ENCODE data around the gene BCAP29. TPM values are rescaled to one million over a fixed set of nuclear protein-coding genes. Genes with fewer than 3 reads are reported as not detected.

The BCAP29 gene
- total RNA-seq, 1 donor from 2014 or later = 103 TPM

GRCh38 chr7:107551936-107552335, 28.1 kb upstream of the BCAP29 start:
- no peaks in the 10 kb centered on the region for H3K27me3 ChIP-seq
- no peaks in the 10 kb centered on the region for H3F3A ChIP-seq (ENCODE audit: low read depth)
- peaks cover 15% of the 10 kb centered on the region for H3K36me3 ChIP-seq
- H3K4me2 ChIP-seq = no peak overlapping the region
- no peaks in the 10 kb centered on the region for H4K20me1 ChIP-seq (ENCODE audit: low read depth)
- H3K4me1 ChIP-seq = no peaks in the 10 kb centered on the region
- no peak for TF ChIP-seq EZH2 (IDR thresholded peaks at IDR 0.05)
- no peak for TF ChIP-seq CTCF (IDR thresholded peaks at IDR 0.05)
- no peak for TF ChIP-seq EZH2phosphoT487 (IDR thresholded peaks at IDR 0.05)
- no peak overlapping the region for H3K27ac ChIP-seq
- no peaks in the 10 kb centered on the region for H3K9me3 ChIP-seq (ENCODE audit: low read depth)
- no peaks in the 10 kb centered on the region for H3K9me3 Mint-ChIP-seq
- H3K36me3 Mint-ChIP-seq = peaks cover 27% of the 10 kb centered on the region
- no peaks in the 10 kb centered on the region for H3K4me1 Mint-ChIP-seq
- no peak overlapping the region for H2AFZ ChIP-seq (replicated peaks)
- H3K9ac ChIP-seq = no peak overlapping the region
- no peak for DNase-seq (ENCODE audit: low spot score)
- peaks cover 19% of the 10 kb centered on the region for H3K79me2 ChIP-seq (ENCODE audit: low read depth)
- H3K4me3 ChIP-seq = no peak overlapping the region
- H3K27me3 Mint-ChIP-seq (ENCODE audit: insufficient read depth, low read depth) = no peaks in the 10 kb centered on the region
- H3K27ac Mint-ChIP-seq = no peak overlapping the region
- H3K4me3 Mint-ChIP-seq = no peak overlapping the region

- no peaks in the 10 kb centered on the region for H3F3A ChIP-seq (ENCODE audit: low read depth)
- Mint-ChIP-seq H3K4me3 (no peak overlapping the region), H3K9me3 (no peaks in the 10 kb centered on the region), H3K27me3 (ENCODE audit: insufficient read depth, low read depth) (no peaks in the 10 kb centered on the region), H3K27ac (no peak overlapping the region), H3K4me1 (peaks cover 2% of the 10 kb centered on the region), H3K36me3 (peaks cover 12% of the 10 kb centered on the region)
- no peak overlapping the region for H3K9ac ChIP-seq
- H3K9me3 ChIP-seq (ENCODE audit: low read depth) = no peaks in the 10 kb centered on the region
- H3K4me1 ChIP-seq = no peaks in the 10 kb centered on the region
- peaks cover 44% of the 10 kb centered on the region for H3K79me2 ChIP-seq (ENCODE audit: low read depth)
- no peak overlapping the region for H3K4me2 ChIP-seq
- H3K4me3 ChIP-seq = no peak overlapping the region
- TF ChIP-seq EZH2 (IDR thresholded peaks at IDR 0.05) (no peak), CTCF (IDR thresholded peaks at IDR 0.05) (no peak), EZH2phosphoT487 (IDR thresholded peaks at IDR 0.05) (no peak)
- peaks cover 3% of the 10 kb centered on the region for H4K20me1 ChIP-seq (ENCODE audit: low read depth)
- H2AFZ ChIP-seq (replicated peaks) = no peak overlapping the region
- H3K36me3 ChIP-seq = peaks cover 5% of the 10 kb centered on the region
- no peak overlapping the region for H3K27ac ChIP-seq
- no peak for DNase-seq (ENCODE audit: low spot score)
- no peaks in the 10 kb centered on the region for H3K27me3 ChIP-seq
These were observed 24.2 kb upstream of the BCAP29 start for GRCh38 chr7:107555893-107556292.

DNA sequence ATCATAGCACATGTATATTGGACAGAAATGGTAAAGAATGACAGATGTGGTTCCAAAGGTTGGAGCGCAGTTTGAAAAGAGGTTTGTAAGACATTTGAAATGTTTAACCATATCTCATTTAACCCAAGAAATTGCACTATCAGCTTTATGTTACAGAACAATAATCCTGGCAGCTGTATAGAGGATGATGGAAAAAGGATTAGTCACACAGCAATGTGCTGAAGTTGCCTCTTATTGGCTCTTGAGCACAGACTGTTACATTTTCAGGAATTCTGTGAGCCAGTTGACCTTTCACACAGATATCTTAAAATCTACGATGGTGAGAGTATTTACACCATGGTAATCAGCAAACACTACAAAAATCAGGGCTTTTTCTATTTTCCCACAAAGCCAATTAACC, 20.2 kb upstream of the BCAP29 start:
- H3K4me2 ChIP-seq = no peak overlapping the region
- peaks cover 3% of the 10 kb centered on the region for H4K20me1 ChIP-seq (ENCODE audit: low read depth)
- H3K9me3 ChIP-seq (ENCODE audit: low read depth) = no peaks in the 10 kb centered on the region
- H3K4me1 ChIP-seq = peaks cover 13% of the 10 kb centered on the region
- peaks cover 62% of the 10 kb centered on the region for H3K79me2 ChIP-seq (ENCODE audit: low read depth)
- no peak overlapping the region for H3K9ac ChIP-seq
- TF ChIP-seq CTCF (IDR thresholded peaks at IDR 0.05) (no peak), EZH2phosphoT487 (IDR thresholded peaks at IDR 0.05) (no peak), EZH2 (IDR thresholded peaks at IDR 0.05) (no peak)
- H3K4me3 ChIP-seq = no peak overlapping the region
- no peak overlapping the region for H3K27ac ChIP-seq
- H3K27ac Mint-ChIP-seq = no peak overlapping the region
- no peaks in the 10 kb centered on the region for H3K9me3 Mint-ChIP-seq
- no peaks in the 10 kb centered on the region for H3K27me3 ChIP-seq
- peaks cover 25% of the 10 kb centered on the region for H3K4me1 Mint-ChIP-seq
- no peak overlapping the region for H2AFZ ChIP-seq (replicated peaks)
- no peak for DNase-seq (ENCODE audit: low spot score)
- H3K27me3 Mint-ChIP-seq (ENCODE audit: insufficient read depth, low read depth) = no peaks in the 10 kb centered on the region
- no peaks in the 10 kb centered on the region for H3K36me3 ChIP-seq
- no peak overlapping the region for H3K4me3 Mint-ChIP-seq
- peaks cover 6% of the 10 kb centered on the region for H3K36me3 Mint-ChIP-seq
- H3F3A ChIP-seq (ENCODE audit: low read depth) = no peaks in the 10 kb centered on the region
